Choroid plexus epithelial cell (primary cell): ENCODE results near the gene ARHGAP26.

Source experiments
- DNase-seq: peaks from one replicate; pipeline ENCODE4 v3.0.0-alpha.2; 2010; ENCODE audit warnings: low read depth
- H3K4me3 ChIP-seq: 2 replicates; pipeline ENCODE4 v1.5.1; 2011; ENCODE audit warnings: low read depth, mild to moderate bottlenecking, control low read depth, low read length, moderate library complexity
- CTCF ChIP-seq: conservative IDR thresholded peaks from 2 replicates; pipeline ENCODE4 v1.5.1; 2011; ENCODE audit warnings: low read depth, mild to moderate bottlenecking, control low read depth, inconsistent platforms, low read length, moderate library complexity

The ARHGAP26 gene

GRCh38 chr5:142803428-142804125 lies 33.4 kb downstream of the ARHGAP26 start:
- peak; percentile 76 for DNase-seq

GRCh38 chr5:142805339-142805738 lies 35.2 kb downstream of the ARHGAP26 start:
- no peak for DNase-seq
- TF ChIP-seq CTCF: no peak
- H3K4me3 ChIP-seq: no peak overlapping the region

More at GRCh38 chr5:142803428-142804125, 33.4 kb downstream of the ARHGAP26 start:
- no peak for TF ChIP-seq CTCF
- H3K4me3 ChIP-seq: no peak overlapping the region

- H3K4me3 ChIP-seq: no peak overlapping the region
- DNase-seq: no peak
- no peak for TF ChIP-seq CTCF
Measured at GRCh38 chr5:142806841-142807267, 36.7 kb downstream of the ARHGAP26 start.

GRCh38 chr5:142807372-142807911 lies 37.3 kb downstream of the ARHGAP26 start:
- TF ChIP-seq CTCF: no peak
- no peak for DNase-seq
- H3K4me3 ChIP-seq: no peak overlapping the region

GRCh38 chr5:142808878-142809598 lies 38.9 kb downstream of the ARHGAP26 start:
- no peak for TF ChIP-seq CTCF
- DNase-seq: no peak
- H3K4me3 ChIP-seq: no peak overlapping the region

GRCh38 chr5:142810081-142810480 lies 39.9 kb downstream of the ARHGAP26 start:
- no peak for TF ChIP-seq CTCF
- H3K4me3 ChIP-seq: no peak overlapping the region
- DNase-seq: peak; percentile 64
